Renal pelvis (tissue), 4 donors: ENCODE results near the gene NDEL1. TPM values are rescaled to one million over a fixed set of nuclear protein-coding genes. Genes with fewer than 3 reads are reported as not detected.

Experiments
- DNase-seq: peaks from one replicate; pipeline ENCODE4 v3.0.0-alpha.2; 2013
- polyA plus RNA-seq, 3 donors: library from polyadenylated mRNA; unstranded; fragments of 120-200 nt; gene quantifications; one replicate each; pipeline ENCODE4 v1.2.1, GENCODE V29; 2013; ENCODE audit not compliant: insufficient read length in 3 of 3

NDEL1 gene
- polyA plus RNA-seq, 3 donors = 43.9 to 50.5 (median 46.7) TPM

DNA sequence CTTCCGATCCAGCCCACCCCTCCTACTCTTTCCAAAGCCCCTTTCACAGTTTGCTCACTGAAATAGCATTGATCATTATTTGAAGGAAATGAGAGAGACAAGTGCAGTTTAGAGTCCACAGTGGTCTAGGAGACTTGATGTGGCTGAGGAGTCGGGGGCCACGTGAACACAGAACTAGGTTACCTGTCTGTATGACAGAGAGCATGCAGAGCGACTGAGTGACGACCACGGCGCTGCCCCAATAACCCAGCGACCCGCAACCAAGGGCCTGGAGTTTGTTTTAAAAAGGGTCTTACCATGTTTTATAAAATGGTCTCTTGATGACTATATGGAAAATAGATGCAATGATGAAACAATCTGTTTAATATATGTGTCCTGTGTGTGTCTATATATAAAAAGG, 39.5 kb downstream of the NDEL1 start:
- DNase-seq = no peak

DNA sequence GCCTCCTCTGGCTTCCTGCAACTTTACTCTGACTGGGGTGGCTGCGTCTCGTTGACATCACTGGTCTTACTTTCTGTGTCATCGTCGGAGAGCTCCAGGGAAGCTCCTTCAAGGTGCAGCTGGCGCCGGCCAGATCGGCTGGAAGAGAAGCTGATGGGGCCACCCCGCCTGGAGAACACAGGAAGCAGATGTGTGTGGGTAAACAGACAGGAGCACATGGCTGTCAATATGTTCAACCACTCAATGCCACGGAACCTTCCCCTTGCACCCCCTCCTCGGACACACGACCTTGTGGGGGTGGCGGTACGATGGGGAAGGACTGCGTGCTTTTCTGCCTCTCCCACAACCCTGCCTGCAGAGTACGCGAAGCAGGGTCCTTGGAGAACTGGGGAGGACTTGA, 40.1 kb downstream of the NDEL1 start:
- no peak for DNase-seq

DNA sequence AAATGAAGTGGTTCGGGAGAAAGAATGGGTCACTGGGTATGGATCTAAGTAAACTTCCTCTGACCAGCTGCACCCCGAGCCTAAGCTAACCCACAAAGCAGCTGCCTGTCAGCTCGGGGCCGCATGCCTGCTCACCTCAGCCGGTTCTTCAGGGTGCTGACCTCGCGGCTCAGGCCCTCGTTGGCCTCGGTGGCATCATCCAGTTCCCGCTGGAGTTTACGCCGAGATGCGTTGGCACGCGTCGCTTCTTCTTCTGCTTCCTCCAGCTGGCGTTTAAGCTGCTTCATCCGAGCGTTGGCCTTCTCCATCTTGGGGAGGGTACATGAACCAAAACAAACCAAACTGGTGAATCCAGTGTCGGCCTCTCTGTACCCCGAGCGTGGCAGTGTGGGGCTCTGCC, 41.1 kb downstream of the NDEL1 start:
- DNase-seq = no peak

DNA sequence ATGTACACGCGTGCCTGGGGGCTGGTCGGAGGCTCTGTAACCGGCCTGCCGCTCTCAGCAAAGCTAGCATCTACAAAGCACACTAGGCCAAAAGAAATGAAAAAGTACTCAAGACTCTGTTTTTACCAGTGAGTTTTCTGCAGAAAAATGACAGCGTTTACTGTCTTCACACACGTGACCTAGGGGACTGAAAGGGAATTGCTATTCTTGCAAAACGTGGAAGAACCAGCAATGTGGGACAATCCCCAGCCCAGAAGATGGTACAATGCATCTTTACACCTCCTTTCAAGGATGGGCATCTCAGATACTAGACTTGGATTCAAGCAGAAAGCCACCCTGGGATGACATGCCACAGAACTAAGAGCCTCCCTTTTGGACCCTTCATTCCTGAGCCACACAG, 41.5 kb downstream of the NDEL1 start:
- no peak for DNase-seq

DNA sequence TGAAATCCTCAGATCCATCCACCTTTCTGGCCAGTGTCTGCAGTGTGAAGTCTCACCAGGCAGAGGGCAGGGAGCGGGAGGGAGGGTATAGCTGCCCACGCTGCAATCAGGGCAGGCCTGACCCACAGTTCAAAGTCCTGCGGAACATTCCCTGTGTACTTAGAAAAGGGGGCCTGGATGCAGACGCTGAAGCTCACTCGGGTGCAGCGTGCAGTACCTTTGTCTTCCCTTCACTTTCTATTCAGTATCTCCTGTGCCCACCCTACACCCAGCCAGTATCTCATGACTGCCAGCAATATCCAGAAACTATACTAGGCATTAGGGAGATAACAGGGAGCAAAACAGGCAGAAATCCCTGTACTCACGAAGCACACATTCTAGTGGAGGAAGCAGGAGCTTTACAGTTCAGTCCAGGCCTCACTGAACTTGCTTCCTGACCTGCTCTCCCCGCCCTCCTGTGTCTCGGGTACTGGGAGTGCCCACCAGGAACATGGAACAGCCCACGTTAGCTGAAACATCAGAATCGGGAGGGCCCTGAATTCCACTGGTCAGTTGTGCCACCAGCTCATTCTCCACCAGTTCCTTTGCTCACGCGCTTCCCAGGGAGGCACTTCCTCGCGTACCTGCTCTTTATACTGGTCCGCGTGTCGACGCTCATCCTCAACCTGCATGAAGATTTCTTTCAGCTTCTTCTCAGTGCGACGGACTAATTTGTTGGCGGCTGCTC, 42.2 kb downstream of the NDEL1 start:
- no peak for DNase-seq

DNA sequence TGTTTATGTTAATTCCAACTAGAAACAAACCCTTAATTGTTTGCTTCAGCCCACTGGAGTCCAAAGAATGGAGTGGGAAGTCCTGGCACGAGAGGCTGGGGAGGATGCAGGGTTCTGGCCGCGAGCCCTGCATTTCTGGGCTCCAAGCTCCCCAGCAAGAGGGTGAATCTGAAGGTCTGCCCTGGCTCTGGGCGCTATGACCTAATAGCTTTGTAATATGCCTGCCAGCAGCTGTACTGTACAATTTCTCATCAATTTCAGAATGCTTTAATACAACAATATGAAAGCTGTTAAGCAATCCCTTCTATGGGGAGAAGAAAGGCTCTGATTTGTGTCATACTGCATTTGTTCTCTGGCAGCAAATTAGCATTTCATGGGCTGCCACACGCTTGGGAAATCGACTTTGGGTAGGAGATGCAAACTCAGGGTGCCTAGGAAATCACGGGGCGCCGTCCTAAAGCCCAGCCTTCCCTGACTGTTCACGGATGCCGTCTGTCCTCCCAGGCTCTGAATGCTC, 43.8 kb downstream of the NDEL1 start:
- no peak for DNase-seq

DNA sequence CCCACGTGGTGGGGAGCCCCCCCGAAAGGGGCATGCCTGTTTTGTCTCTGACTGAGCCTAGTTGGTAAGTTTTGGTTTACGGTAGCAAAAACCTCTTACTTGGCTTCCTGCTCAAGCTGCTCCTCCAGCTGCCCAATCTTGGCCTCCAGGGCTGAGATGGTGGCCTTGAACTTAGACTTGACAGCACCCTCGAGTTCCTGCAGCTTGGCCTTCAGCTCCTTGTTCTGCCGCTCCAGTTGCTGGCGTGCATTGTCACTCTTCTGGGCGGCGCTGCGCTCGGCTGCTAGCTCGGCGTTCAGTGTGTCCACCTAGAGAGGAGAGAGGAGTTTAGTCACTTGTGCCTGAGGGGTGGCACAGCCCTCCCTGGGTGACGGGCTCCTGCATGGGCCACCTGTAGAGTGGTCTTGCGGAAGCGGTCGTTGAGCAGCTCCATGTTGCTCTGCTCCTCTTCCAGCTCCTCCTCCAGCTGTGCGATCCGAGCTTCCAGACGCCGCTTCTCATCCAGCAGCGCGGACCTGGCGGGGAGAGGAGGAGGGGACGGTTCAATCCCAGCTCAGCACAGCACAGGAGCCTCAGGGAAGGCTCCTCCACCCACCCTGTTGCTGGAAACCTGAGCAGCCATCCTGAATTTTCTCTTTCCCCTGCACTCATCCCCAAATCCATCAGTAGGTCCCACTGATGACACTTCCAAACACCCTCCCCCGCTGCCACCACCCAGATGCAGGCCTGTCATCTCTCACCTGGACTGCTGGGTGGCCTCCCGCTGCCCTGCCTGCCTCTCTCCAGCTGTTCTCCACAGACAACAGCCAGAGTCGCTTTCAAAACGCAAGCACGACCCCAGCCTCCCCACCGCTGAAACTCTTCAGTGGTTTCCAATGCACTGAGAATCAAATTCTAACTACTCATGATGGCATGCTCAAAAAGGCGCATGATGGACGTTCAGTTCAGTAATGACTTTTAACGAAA, 44.6 kb downstream of the NDEL1 start:
- DNase-seq = no peak

DNA sequence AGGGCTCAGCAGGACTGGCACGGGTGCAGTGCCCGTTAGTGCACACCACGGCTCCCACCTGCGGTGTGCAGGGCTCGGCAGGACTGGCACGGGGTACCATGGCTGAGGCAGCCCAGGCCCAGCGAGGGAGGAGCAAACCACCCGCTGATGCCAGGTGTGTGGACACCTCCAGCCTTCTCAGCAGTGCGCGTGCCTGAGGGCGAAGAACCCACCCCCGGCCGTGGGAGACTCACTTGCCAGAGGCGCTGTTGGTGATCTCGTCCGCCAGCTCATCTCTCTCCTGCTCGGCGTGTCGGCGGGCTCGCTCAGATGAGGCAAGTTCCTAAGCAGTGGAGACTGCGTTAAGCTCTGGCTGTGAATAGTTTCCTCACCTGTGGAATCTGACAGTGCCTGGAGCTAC, 45.4 kb downstream of the NDEL1 start:
- DNase-seq = no peak

DNA sequence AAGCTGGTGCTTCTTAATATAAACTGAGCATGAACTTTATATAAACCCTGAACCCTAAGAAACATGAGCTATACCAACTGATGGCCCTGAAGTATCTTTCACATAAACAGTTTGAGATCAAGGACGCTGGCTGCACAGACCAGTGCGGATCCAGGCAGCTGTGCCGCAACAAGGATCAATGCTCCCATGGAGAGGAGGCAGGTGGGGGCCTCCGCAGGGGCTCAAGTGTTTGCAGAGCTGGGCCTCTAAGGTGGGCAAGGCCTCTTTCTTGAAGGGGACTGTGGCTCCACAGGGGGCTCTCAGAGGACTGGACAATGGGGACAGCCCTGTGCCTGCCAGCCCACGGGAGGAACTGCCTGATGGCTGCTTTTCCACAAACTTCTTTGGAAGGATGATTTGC, 46.0 kb downstream of the NDEL1 start:
- no peak for DNase-seq

DNA sequence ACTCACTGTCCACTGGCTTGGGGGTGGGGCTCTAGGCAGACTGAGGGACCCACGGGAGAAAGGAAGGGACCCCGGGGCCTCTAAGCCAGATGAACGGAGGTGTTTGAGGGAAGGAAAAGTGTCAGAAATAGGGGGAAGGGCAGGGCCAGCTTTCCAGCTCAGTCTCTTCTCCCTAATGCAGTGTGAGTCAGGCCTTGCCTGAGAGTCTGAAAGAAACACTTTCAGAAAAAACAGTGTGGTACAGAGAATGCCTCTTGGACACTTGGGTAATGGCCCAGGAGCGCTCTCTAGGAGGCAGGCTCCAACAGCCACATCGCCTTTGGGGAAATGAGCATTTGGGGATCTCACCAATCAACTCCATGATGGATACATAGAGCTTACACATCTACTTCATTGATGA, 46.9 kb downstream of the NDEL1 start:
- no peak for DNase-seq

DNA sequence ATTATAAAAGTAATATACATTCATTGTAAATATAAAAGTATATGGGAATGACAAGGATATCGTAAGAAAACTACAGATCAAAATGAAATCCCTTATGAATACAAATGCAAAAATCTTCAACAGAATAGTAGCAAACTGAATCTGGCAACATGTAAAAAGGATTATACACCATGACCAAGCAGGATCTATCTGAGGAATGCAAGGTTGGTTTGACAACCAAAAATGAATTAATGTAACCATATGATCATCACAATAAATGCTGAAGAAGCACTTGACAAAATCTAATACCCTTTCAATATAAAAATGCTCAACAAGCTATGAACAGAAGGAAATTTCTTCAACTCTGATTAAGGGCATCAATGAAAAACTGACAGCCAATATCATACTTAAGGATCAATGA, 48.8 kb downstream of the NDEL1 start:
- DNase-seq = no peak

DNA sequence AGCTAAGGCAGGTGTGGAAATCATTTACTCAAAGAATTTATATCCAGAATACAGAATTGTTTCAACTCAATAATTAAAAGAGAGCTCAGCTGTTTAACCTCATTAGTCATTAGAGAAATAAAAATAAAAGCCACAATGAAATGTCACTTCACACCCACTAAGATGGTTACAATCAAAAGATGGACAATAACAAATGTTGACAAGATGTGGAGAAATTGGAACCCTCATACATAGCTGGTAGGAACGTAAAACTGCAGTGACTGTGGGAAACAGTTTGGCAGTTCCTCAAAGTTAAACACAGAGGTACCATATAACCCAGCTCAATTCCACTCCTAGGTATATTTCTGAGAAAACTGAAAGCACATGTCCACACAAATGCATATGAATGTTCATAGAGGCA, 49.8 kb downstream of the NDEL1 start:
- no peak for DNase-seq

DNA sequence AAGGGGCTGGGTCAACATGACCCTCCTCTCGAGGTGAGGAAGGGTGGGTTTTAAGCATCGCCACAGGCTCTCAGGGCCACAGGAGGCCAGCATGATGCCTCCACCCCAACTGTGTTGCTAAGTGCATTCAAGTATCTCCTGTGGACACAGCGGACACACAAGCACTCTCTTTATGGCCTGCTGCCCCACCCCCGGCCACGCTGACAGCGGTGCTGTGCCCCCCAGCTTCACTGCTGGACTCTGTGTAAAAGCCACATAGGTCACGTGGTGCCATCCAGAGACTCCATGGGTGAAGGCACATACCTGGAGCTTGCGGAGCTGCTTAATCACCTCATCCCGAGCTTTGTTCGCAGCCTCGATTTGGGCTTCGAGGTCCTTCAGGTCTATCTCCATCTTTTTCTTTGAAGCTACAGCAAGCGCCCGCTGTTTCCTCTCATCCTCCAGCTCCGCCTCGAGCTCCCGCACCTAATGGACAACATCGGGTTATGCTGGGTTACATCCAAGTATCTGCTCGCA, 51.5 kb downstream of the NDEL1 start:
- DNase-seq = no peak

DNA sequence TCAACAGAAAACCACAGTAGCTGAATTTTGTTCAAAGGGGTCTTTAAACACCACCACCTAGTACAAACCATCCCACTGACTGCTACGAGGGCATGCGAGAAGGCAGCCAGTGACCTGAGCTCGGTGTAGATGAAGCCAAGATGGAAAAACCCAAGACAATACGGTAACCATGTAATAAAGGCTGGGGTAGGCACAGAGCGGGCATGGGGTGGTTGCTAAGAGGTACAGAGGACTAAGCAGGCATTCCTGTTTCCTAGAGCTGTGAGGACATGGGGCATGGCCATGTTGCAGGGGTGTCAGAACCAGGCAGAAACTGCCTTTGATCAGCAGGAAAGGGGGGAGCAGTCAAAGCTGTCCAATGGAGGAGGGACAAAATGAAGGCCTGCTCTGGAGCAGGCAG, 52.1 kb downstream of the NDEL1 start:
- no peak for DNase-seq

DNA sequence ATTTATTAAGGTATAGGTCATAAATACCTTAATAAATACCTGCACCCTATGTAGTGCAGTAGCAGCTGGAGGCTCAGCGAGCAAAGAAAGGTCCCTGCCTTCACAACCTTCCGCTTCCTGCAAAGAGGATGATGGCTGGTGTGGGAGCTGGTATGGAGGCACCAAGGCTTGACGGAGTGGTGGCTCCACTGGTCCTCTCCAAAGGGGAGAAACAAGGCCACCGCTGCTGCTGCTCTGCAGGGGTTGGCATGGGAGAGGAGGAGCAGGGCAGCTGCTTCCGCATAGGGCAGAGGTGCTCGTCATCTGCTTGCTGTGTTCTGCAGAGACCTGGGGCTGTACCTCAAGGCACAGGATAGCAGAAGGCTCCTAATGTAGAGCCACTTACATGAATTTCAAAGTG, 52.8 kb downstream of the NDEL1 start:
- no peak for DNase-seq

DNA sequence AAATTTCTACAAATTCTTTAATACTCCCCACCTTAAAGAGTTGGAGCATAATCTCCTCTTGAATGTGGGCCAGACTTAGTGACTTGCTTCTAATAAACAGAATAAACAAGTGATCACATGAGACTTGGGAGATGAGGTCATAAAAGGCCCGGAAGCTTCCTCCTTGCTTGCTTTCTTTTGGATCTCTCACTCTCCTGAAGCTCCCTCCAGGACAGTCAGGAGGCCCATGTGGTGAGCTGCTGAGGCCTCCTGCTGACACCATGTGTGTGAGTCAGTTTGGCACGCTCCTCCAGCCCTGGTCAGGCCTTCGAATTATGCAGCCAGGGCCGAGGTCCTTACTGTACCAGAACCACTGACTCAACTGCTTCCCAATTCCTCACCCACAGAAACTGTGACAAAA, 53.2 kb downstream of the NDEL1 start:
- no peak for DNase-seq

DNA sequence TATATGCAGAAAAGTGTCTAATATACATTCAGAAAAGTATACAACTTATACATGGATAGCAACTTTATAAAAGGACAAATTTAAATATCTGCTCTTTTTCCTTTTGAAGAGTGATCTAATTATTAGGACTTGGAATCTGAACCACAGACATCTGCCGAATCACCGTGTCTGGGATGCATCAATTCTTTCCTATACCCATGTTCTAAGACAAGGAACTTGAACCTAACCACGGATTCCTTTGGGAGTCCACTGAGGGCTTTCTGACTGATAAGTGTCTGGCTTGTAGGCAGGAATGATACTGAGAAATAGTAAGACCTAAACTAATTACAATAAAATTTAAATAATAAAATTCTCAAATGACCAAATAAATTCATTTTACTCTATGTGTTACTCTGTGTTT, 54.2 kb downstream of the NDEL1 start:
- no peak for DNase-seq

DNA sequence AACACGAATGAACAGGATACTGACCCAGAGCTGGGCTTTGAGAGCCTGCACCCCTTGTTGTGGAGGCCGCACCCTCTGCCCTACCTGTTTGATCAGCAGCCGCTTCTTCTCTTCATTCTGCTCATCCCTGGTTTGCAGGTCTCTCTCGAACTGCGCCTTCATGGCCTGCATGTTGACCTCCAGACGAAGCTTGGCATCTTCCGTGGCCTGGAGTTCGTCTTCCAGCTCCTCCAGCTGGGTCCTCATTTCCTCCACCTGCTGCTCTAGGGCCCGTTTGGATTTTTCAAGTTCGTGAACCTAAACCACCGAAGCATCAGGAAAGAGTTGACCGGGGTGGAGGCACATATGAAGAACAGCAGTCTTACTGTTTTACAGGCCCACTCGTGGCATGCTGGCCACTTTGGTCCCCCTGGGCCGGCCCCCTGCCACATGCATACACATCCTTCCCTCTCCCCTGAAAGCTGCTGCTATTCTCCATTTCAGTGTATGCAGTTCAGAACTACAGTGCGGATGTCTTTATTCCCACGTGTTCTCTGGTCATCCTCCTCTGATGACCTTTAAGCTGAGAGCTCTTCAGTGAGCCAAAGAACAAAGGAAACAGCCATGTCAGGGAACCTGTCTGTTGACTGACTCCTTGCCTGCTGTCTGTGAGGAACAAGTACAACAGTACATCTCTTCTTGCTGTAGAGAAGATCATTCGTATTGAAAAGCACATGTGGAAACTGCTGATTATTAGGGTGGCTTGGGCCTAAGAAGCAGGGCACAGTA, 54.8 kb downstream of the NDEL1 start:
- DNase-seq = no peak

DNA sequence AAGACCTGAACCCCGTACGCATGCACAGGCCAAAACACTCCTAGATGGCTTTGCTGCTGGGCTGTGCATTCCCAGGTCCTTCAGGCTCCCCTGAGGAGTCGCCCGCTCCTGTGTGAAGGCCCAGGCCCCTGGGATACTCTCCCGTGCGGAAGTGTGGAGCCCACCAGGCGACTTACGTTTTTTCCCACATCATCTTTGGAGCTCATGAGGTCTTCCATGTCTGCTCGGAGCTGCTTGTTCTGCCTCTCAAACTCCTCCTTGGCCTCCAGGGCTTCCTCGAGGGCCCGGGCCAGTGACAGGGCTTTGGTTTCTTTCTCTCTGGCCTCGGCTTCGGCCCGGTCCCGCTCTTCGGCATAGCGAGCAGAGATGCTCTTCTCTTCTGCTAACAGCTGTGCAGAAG, 56.4 kb downstream of the NDEL1 start:
- DNase-seq = no peak

DNA sequence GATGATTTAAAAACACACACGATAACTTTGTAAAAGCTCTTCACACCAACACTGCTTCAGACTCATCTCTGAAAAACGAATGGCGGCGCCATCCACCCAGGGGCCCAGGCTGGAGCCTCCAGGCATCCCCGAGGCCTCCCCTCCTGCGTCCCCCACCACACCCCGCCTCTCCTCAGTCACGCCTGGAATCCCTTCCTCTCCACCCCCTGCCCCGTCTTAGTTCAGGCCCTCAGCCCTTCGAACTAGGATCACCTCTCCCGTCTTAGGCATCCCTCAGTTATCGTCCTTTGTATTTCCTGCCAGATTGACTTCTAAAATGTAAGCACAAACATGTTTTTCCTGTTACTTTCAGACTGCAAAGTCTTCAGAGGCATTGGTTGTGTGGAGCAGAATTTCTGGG, 58.3 kb downstream of the NDEL1 start:
- DNase-seq = no peak

DNA sequence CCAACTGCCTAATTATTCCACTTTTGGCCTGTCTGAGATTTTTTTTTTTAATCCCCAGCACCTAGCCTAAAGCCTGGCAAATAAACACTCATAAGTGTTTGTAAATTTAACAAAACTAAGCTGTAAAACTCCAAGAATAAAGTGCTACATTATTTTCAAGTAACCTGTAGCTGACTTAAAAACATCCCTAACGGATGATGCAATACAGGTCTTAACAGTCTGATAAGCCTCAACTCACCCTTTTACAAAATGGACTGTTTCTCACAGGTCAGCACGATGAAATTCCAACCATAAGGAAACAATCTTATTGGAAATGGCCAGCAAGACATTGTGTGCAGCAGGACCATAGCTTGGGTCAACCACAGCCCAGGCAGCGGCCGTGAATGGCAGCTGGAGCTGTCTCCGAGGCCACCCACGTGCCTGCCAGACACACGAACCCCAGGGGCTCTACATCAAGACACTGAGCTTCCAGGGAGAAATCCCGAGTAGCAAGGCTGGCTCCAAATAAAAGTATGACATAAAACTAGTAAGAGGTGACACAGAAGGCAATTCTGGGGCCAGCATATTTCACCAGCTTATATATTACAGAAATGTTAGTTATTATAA, 58.9 kb downstream of the NDEL1 start:
- no peak for DNase-seq

DNA sequence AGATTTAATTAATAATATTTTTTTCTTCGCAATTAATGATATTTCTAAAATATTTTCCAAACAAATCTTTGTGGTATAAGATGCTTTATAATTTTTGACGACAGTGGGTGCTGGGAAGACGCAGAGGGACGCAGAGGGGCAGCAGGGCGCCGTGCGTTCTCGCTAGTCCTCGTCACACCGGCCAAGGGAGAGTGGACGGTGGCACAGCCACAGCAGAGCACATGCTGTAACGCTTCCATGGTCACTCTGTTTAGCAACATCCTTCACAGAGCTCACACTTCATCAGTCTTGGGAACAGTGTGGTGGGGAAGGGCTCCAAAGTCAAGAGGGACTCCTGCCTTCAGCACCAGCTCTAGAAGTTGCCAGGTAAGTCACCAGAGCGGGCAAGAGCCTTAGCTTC, 60.4 kb downstream of the NDEL1 start:
- no peak for DNase-seq
